ENCODE data around the gene SNX19.

Gene SNX19, protein sequence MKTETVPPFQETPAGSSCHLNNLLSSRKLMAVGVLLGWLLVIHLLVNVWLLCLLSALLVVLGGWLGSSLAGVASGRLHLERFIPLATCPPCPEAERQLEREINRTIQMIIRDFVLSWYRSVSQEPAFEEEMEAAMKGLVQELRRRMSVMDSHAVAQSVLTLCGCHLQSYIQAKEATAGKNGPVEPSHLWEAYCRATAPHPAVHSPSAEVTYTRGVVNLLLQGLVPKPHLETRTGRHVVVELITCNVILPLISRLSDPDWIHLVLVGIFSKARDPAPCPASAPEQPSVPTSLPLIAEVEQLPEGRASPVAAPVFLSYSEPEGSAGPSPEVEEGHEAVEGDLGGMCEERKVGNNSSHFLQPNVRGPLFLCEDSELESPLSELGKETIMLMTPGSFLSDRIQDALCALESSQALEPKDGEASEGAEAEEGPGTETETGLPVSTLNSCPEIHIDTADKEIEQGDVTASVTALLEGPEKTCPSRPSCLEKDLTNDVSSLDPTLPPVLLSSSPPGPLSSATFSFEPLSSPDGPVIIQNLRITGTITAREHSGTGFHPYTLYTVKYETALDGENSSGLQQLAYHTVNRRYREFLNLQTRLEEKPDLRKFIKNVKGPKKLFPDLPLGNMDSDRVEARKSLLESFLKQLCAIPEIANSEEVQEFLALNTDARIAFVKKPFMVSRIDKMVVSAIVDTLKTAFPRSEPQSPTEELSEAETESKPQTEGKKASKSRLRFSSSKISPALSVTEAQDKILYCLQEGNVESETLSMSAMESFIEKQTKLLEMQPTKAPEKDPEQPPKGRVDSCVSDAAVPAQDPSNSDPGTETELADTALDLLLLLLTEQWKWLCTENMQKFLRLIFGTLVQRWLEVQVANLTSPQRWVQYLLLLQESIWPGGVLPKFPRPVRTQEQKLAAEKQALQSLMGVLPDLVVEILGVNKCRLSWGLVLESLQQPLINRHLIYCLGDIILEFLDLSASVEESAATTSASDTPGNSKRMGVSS

DNA sequence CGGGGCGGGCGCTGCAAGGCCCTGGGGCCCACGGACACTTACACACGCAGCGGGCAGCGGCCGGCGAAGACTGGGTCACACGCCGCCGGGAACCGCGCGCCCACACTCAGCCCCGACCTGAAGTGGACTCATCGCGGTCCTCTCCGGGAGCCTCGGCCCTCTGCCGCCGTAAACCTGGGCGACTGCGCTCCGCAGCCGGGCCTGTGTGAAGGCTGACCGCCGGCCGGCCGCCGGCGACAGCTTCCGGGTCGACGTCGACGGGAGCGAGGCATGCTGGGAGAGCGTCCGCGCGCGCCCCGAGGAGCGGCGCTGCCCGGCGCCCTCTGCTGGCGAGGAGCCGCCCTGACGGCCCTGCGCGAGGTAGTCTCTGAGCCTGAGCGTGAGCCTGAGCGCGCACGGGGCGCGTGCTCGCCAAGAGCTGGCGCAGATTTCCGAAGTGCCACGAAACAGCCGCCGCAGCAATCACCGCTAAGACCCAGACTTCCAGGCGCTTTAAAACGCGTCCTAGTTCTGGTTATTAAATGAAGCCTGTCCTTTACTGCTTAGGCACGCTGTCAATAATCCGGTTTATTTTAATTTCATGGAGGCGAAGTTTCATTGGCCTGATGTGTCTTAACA, at the start of gene SNX19:
SNX19 (minus strand) TSS at position 242 of the 618 bp plus-strand sequence. CDS start 540 bp downstream, outside the sequence.
- Histone ChIP-seq H3K27me3 (ENCODE audit: low read length) (no peaks in the 10 kb centered on the region), H3K9me3 (ENCODE audit: insufficient read depth, low read length) (no peaks in the 10 kb centered on the region), H3K36me3 (ENCODE audit: low read length) (no peaks in the 10 kb centered on the region), H3K9me2 (replicated peaks; ENCODE audit: insufficient read depth, low read length) (no peaks in the 10 kb centered on the region), H3K9ac (ENCODE audit: low read length) (peak within 1 kb of the TSS; percentile 81), H3K4me2 (ENCODE audit: low read depth, low read length, poor library complexity, severe bottlenecking) (peak within 1 kb of the TSS; percentile 70), H3F3A (ENCODE audit: insufficient read depth) (no peaks in the 10 kb centered on the region), H3K4me3 (ENCODE audit: insufficient read depth, low read length, poor library complexity, severe bottlenecking) (peak within 1 kb of the TSS; percentile 69), H4K20me1 (ENCODE audit: low read depth, low read length) (no peaks in the 10 kb centered on the region), H3K27ac (ENCODE audit: low read depth, low read length) (no peak within 1 kb of the TSS), H2AFZ (ENCODE audit: low read depth, low read length, severe bottlenecking) (peak within 1 kb of the TSS; percentile 97), H3K79me2 (ENCODE audit: insufficient read depth, low read length) (peaks cover 10% of the 10 kb centered on the region; the same call in 1 of the 2 replicates)
- TF ChIP-seq EZH2phosphoT487 (conservative IDR thresholded peaks at IDR 0.05; ENCODE audit: low read length) = no peak
- TF ChIP-seq, protein P1, sequence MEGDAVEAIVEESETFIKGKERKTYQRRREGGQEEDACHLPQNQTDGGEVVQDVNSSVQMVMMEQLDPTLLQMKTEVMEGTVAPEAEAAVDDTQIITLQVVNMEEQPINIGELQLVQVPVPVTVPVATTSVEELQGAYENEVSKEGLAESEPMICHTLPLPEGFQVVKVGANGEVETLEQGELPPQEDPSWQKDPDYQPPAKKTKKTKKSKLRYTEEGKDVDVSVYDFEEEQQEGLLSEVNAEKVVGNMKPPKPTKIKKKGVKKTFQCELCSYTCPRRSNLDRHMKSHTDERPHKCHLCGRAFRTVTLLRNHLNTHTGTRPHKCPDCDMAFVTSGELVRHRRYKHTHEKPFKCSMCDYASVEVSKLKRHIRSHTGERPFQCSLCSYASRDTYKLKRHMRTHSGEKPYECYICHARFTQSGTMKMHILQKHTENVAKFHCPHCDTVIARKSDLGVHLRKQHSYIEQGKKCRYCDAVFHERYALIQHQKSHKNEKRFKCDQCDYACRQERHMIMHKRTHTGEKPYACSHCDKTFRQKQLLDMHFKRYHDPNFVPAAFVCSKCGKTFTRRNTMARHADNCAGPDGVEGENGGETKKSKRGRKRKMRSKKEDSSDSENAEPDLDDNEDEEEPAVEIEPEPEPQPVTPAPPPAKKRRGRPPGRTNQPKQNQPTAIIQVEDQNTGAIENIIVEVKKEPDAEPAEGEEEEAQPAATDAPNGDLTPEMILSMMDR (IDR thresholded peaks at IDR 0.05; ENCODE audit: insufficient read depth, low read length, poor library complexity, severe bottlenecking) = peak; percentile 41

DNA sequence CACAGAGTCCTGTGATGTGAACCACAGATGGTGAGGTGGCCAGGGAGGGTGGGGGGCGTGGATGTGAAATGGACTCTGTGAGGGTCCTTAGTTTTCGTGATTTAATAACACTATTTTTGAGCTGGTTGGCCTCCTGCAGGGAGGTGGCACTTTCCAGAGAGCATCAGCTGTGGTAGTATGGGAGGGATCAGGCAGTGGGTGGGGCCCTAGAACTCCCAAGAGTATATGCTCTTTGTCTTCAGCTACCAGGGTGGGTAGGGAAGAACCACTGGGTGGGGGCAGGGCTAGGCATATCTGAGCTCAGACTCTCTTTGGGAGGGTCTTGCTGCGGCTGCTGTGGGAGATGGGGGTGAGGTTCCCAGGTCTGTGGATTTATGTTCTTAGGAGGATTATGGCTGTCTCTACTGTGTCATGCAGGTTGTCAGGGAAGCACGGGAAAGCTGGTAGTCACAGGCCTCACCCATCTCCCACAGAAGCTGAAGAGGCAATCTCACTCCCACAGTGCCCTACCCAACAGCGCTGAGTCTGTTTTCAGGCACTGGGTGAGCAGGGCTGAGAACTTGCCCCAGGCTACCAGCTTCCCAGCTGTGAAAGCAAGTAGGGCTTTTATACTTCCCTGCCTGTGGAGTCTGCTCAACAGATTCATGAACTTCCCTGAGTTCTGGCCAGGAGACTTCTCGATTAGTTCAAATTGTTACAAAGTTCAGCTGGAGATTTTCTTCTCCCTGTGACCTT, 47.9 kb upstream of the SNX19 start:
- Histone ChIP-seq H3K36me3 (ENCODE audit: low read length) (no peaks in the 10 kb centered on the region), H3K4me3 (ENCODE audit: insufficient read depth, low read length, poor library complexity, severe bottlenecking) (no peak overlapping the region), H3K9me2 (replicated peaks; ENCODE audit: insufficient read depth, low read length) (no peaks in the 10 kb centered on the region), H3K9me3 (ENCODE audit: insufficient read depth, low read length) (no peaks in the 10 kb centered on the region), H3K27ac (ENCODE audit: low read depth, low read length) (no peak overlapping the region), H3K27me3 (ENCODE audit: low read length) (no peaks in the 10 kb centered on the region), H3F3A (ENCODE audit: insufficient read depth) (no peaks in the 10 kb centered on the region), H3K79me2 (ENCODE audit: insufficient read depth, low read length) (no peaks in the 10 kb centered on the region), H3K4me2 (ENCODE audit: low read depth, low read length, poor library complexity, severe bottlenecking) (no peak overlapping the region), H2AFZ (ENCODE audit: low read depth, low read length, severe bottlenecking) (no peak overlapping the region), H3K9ac (ENCODE audit: low read length) (no peak overlapping the region), H4K20me1 (ENCODE audit: low read depth, low read length) (no peaks in the 10 kb centered on the region)
- no peak for TF ChIP-seq EZH2phosphoT487 (conservative IDR thresholded peaks at IDR 0.05; ENCODE audit: low read length)
- TF ChIP-seq, protein P1 (IDR thresholded peaks at IDR 0.05; ENCODE audit: insufficient read depth, low read length, poor library complexity, severe bottlenecking) = no peak

DNA sequence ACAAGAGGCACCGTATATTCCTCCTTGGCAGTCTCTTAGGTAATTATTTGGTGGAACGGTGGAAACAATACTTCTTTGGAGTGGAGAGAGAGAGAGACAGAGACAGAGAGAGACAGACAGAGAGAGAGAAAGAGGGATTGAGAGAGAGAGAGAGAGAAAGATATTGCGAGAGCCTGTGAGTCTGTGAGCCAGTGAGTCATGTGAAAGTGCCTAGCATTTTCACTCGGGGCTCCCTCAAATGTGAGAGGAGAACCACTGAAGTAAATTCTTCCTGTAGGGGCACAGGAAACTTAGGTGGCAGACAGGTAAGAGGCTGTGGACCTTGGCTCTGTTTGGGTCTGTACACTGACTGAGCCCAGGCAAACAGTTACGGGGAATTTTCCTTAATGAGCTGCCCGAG, 31.6 kb upstream of the SNX19 start:
- no peaks in the 10 kb centered on the region for H3K9me2 ChIP-seq (replicated peaks; ENCODE audit: insufficient read depth, low read length)
- H3F3A ChIP-seq (ENCODE audit: insufficient read depth) = no peaks in the 10 kb centered on the region
- H3K4me3 ChIP-seq (ENCODE audit: insufficient read depth, low read length, poor library complexity, severe bottlenecking) = no peak overlapping the region
- H3K27ac ChIP-seq (ENCODE audit: low read depth, low read length) = no peak overlapping the region
- no peaks in the 10 kb centered on the region for H3K27me3 ChIP-seq (ENCODE audit: low read length)
- no peak overlapping the region for H2AFZ ChIP-seq (ENCODE audit: low read depth, low read length, severe bottlenecking)
- TF ChIP-seq, protein P1 (IDR thresholded peaks at IDR 0.05; ENCODE audit: insufficient read depth, low read length, poor library complexity, severe bottlenecking) = no peak
- TF ChIP-seq EZH2phosphoT487 (conservative IDR thresholded peaks at IDR 0.05; ENCODE audit: low read length) = no peak
- H3K79me2 ChIP-seq (ENCODE audit: insufficient read depth, low read length) = no peaks in the 10 kb centered on the region
- no peaks in the 10 kb centered on the region for H3K9me3 ChIP-seq (ENCODE audit: insufficient read depth, low read length)
- H4K20me1 ChIP-seq (ENCODE audit: low read depth, low read length) = no peaks in the 10 kb centered on the region
- no peaks in the 10 kb centered on the region for H3K36me3 ChIP-seq (ENCODE audit: low read length)
- no peak overlapping the region for H3K4me2 ChIP-seq (ENCODE audit: low read depth, low read length, poor library complexity, severe bottlenecking)
- H3K9ac ChIP-seq (ENCODE audit: low read length) = no peak overlapping the region
